COLO668 (cell line): ENCODE results near the gene CDK5RAP2.
"Not testable (repeated sequence)": the region's sequence is repeated elsewhere in the genome, so short reads cannot be mapped to it uniquely, and the experiment has no call there.

Source experiments
- DNase-seq: peaks from one replicate; lab custom pipeline; 2025; ENCODE audit not compliant: unreplicated experiment; lab: John Stamatoyannopoulos, UW

Gene CDK5RAP2

DNA sequence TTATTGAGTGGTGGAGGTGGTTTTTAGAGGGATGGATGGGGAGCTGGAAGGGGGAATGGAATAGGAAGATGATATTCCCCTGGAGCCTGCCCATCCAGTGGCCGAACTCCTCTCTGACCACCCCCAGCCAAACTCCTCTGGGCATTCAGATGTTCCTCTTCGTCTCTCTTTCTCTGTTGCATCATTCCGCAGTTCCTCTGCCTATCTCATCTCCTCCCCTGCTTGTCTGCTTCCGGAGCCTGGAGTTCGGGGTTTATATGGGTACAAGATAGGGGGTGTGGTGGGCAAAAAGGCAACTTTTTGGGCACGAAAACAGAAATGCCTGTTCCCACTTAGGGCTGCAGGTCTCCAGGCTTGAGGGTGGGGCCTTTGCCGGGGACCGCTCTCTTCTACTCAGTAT is 12.2 kb upstream of the CDK5RAP2 start:
- no peak for DNase-seq

DNA sequence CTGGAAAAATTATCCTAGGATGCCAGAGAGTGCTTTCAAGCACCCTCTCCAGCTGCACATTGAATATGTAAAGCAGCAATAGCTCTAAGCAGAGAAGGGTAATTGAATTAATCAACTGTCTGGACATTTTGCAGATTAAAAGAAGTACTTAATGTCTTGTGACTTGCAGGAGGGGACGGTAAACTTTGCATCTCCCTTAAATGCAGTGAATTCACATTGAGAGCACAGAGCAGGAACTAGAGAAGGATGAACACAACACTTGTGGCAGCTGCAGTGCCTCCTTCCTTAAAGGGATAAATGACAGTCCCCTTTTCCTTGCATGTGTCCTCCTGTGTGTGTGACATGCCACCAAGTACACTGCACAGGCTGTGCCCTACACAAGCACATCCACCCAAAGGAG is 7.4 kb upstream of the CDK5RAP2 start:
- DNase-seq, result no peak

DNA sequence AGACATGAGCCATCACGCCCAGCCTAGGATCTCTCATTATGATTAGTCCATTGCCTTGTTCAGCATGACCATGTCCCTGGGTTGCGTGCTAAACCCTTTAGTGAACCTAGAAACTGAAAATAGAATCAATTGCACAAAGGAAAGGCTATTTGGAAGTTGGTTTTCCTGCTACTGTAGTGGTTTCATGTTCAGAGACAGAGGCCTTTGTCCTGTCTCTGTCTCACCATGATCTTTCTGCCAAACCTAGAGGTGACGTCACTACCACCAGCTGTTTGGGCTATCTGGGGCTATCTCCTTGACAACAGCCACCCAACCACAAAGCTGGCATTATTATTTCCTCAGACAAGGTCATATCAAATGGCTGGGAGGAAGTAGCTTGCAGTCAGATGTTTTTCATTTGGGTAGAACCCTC is 4.0 kb upstream of the CDK5RAP2 start:
- DNase-seq, result peak; percentile 77

DNA sequence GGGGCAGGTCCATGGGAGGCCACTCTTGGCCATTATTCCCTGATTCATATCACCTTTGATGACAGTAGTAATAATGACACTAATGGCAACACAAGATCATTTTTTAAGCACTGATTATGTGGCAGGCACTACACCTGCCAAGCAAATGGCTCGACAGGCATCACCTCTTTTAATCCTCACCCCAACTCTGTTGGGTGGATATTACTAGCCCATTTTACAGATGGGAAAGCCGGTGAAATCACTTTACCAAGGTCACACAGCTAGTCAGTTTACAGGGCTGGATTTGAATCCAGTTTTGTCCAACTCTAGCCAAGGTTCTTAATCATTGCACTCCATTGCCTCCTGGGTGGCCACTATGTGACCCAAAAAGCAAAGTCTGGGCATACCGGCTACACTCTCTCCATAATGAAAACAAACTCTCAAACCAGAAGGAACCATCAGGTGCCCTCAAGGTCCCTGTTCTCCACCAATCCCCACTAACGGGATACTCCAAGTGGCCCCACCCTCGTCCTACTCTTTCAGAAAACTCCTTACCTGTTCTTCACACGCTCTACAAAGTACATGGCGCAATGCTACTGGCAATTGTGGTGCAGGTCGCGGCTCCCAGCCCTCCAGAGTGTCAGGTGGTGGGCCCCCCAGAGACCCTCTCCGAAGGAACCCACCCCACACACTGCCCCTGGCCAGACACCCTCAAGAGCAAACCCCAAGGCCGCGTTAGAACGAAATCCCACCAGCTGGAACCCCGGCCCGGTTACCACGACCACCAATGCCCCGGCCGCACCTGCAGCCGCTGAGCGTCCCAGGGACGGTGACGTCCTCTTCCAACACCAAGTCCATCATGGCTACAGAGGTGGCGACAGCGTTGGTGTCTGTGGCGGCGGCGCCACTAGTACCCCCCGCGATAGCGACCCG is 572 bp downstream of the CDK5RAP2 start:
- peak; percentile 36 for DNase-seq

DNA sequence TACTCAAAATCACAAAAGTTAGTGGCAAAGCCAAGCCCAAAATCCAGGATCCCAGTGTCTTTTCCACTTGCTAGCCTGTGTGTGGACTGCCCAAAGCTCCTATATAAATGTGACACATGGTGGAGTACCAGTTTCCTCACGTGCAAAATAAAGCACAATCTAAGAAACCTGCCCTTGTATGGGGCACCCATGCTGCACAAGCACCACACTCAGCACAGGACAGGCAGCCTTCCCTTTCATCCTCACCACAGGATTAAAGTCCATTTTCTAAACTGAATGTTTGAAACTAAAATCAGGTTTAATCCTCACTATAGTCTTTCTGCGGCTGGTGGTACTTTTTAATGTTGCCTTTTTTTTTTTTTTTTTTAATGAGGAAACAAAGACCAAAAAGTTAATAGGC is 5.5 kb downstream of the CDK5RAP2 start:
- no peak for DNase-seq

DNA sequence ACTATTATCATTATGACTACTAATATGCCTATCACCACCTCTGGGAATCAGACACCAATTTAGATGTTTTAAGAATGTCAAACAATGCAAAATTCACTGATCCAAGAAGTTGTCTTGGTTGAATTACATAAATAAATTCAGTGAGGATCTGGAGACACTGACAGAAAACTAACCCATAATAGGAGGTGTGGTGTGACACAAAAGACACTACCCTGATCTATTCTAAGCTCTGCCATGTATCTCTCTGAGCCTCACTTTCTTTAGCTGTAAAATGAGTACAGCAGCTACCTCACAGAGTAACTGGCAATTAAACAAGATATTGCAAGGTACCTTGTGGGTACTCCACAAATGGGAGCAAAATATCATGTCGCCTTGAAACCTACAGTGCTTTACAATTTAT is 7.5 kb downstream of the CDK5RAP2 start:
- DNase-seq, result no peak

DNA sequence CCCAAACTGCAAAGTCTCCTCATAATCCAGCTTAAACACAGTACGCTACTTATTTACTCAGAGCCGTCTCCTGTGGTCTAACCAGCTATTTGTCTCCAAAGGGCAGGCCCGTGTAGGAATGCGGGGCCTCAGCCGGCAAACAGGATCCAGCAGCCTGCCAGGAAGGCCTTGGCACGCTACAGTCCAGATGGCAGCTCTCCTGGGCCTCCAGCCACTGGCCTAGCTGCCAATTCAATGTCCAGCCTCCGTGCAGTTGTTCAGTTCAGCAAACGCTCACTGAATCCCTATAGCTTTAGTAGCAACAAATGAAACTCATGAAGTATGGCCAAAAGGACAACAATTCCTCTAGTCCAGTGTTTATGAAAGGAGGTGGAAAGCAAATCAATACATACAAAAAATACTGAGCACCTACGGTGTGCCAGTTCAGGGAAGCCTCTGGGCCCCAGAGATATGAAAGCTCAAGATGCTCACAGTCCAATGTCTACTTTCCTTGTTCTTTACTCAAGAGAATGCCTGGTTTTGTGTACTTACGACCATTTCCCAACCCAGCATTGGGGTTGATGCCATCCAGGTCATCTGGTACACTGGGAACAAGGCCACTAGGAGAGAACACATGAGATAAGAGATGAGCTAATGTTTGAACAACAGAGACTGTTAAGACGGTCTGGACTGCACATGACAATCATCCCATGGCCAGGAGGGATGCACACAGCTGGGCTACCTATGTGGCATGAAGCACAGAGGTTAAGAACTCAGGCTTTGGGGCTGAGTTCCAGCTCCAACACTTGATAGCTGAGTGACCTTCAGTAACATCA is 8.3 kb downstream of the CDK5RAP2 start:
- no peak for DNase-seq

DNA sequence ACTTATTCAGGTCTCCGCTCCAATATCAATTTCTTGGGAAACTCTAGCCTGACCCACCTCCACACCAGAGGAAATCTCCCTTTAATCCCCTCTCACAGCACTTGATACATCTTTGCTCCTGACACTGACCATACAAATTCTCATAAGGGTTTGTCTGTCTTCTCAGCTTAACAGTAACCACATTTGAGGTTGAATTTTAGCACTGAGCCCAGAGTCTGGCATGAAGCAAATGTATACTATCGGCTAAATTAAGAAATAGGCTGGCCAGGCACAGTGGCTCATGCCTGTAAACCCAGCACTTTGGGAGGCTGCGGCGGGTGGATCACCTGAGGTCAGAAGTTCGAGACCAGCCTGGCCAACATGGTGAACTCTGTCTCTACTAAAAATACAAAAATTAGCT is 9.7 kb downstream of the CDK5RAP2 start:
- DNase-seq, result no peak

DNA sequence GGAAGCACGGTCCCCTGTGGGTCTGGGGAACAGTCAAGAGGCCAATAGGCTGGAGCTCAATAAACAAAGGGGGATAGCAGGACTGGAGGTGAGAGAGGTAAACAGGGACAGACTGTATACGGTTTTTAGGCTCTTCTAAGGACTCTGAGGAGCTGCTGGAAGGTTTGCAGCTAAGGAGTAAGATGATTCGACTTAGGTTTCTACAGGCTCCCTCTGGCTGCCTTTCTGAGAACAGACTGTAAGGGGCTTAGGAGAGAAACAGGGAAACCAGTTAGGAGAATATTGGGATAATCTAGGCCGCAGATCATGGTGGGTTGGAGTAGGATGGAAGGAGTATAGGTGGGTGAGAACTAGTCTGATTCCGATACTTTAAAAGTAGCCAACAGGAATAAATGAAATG is 10.4 kb downstream of the CDK5RAP2 start:
- DNase-seq, result no peak

DNA sequence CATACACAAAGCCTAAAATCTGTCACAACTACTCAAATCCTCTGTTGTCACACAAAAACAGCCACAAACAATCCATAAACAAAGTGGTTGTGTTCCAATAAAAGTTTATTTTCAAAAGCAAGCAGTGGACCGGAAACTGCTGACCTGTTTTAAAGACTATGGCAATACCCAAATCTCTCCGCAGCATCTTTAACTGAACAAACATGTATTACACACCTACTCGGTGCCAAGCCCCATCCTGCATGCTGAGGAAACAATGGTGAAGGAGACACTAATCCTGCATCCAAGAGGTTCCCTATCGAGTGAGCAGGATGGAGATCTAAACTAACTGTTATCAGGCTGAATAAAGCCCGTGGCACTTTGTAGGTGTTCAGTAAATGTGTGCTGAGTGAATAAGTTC is 11.2 kb downstream of the CDK5RAP2 start:
- DNase-seq, result no peak

DNA sequence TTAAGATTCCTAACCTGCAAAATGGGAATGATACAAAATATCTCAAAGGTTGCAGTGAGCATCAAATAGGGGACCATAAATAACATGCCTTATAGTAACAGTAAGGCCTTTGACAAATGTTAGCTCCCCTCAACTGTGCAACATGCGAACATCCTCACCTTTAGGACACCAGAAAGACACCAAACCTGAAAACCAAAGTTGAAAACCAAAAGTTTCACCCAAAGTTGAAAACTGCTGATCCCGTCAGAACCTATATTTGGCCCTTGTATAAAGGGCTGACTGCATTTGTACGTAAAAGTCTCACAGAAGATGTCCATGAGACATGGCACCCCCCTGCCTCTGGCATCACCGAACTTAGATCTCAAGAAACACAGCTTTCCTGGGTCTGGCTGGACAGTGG is 12.1 kb downstream of the CDK5RAP2 start:
- DNase-seq, result no peak

DNA sequence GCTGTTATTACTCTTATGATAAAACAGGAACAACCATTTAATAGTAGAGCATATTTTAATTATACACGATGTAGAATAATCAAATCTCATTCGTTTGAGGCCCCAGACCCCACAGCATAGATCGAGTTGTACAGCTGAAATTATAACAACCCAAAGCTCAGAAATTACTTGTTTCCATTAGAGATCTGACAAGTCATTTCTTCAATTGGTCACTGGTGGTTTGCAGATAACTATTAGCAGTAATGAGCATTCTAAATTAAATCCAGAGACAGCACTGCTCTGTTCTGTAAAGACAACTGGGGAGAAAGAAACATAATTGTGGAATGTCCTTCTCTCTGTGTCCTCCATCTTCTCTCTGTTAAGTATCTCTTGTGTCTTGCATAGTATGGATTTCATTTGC is 12.9 kb downstream of the CDK5RAP2 start:
- no peak for DNase-seq

DNA sequence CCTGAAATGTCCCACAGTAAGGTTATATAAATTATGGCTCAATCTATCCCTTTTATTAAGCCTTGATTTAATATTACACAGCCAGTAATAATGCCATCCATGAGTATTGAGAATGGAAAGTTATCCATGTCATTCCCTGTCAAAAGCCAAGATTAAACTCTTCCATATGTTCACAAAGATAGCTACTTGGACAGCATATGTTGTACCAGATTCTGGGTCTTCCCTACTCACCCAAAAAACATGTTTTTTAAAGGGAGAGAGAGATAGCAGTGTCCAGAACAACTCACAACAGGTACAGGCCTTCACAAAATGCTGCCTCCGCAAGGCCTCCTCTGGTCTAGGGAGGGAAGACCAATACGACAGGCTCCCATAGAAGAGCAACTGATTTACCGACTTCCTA is 15.4 kb downstream of the CDK5RAP2 start:
- DNase-seq, result no peak

DNA sequence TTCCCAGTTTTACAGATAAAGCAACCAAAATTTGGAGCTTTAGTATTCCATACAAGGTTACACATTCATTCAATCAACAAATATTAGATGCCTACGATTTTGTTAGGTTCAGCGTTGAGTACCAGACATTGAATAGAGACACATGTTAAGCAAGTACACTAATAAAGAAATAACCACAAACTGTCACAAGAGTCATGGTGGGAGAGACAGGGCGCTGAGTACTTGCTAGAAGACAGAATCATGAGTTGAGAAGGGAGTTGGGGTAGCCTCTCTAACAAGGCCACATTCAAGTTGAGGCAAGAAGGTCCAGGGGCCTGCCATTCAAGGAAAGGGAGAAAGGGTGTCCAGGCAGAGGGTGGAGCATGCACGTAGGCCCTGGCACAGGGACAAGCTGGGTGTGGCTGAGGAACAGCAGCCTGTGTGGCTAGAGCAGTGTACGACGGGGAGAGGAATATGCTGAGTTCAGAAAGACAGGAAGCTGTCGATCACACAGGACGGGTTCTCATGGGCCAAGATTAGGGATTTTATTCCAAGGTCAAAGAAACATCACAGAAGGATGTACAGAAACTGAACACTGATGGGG is 17.0 kb downstream of the CDK5RAP2 start:
- DNase-seq, result no peak

DNA sequence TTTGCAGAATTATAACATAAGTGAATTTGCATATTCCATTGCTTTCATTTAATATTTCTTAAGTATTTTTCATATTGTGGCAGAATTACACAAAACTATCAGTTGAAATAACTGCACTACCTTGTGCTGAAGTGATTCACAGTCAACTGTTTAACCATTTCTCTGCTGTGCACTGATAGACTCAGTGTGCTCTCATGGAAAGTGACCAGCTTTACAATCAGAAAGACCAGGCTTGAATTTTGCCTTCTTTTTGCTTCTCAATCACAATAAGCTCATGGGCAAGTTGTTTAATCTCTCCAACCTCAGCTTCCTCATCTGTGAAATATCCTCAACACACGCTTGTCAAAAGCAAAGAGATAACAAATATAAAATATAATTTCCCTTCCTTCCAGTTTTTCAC is 18.3 kb downstream of the CDK5RAP2 start:
- DNase-seq, result no peak

DNA sequence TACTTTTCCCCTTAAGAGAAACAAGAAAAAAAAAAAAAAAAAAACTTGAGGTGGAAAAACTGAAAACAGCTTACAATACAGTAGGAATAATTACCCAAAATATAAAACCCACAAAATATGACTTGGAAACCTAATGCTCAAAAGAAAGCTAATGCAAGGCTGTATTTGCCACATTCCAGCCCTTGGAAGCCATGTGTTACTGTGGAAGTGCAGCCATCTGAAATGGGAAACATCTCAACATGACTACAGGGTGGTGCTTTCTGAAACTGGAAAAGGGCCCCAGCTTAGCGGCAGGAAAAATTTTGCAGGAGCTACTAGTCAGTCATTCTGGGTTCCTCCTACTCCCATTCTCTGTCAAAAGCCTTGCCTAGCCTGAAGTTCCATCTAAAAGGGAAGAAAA is 20.4 kb downstream of the CDK5RAP2 start:
- DNase-seq, result no peak

DNA sequence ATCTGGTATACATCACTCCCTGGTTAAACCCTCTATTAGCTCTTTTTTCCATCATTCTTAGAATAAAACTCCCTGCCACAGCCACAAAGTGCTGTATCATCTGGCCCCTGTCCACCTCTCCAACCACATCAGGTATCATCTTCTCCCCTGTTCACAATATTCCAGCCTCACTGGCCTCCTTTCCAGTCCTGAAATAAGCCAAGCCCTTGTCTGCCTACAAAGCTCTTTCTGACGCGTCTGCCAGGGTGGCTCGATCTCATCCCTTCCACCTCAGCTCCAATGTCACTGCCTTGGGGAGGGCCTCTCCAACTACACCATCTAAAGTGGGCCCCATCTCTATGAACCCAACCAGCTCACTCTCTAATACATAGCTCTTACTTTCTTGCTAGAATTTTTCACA is 21.5 kb downstream of the CDK5RAP2 start:
- DNase-seq, result no peak

DNA sequence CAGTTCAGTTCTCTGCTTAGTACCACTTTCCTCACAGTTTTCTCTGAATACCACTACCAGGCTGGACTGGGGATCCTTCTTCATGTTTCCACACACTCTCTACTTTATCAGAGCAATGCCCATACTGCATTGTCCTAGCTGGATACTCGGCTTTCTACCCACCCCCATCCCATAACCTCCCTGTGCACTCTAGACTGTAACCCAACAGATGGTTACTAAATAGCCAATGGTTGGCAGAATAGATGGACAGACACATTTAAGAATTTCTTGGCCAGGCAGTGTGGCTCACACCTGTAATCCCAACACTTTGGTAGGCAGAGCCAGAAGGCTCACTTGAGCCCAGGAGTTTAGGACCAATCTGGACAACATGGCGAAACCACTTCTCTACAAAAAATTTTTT is 22.8 kb downstream of the CDK5RAP2 start:
- no peak for DNase-seq

DNA sequence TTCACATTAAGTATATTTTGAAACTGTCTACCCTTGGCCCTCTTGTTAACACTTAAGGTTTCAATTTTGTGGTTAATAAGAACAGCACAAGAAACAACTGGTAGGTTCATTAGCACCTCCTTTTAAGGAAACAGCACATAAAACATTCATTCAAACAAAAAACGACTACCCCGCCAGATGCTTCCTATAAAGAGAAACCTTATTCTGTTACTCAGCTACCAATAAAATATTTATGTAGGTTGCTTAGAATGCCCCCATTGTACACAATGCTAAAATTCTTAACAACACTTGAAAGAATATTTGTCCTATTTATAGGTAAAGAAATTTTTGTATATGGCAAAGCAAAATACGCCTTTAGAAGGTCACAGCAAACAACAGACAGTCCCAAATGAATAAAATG is 23.2 kb downstream of the CDK5RAP2 start:
- DNase-seq, result no peak

DNA sequence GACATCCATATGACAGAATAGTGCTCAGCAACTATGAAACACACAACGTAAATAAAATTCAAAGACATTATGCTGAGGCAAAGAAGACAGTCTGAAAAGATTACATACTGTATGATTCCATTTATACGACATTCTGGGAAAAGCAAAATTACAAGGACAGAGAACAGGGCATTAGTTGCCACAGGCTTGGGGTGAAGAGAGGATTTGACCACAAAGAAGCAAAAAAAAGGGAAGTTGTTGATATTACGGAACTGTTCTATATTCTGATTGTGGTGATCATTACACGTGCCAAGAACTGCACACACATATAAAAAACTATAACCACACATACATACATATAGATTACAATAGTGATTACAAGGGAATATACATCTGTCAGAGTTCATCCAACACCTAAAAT is 24.1 kb downstream of the CDK5RAP2 start:
- no peak for DNase-seq

DNA sequence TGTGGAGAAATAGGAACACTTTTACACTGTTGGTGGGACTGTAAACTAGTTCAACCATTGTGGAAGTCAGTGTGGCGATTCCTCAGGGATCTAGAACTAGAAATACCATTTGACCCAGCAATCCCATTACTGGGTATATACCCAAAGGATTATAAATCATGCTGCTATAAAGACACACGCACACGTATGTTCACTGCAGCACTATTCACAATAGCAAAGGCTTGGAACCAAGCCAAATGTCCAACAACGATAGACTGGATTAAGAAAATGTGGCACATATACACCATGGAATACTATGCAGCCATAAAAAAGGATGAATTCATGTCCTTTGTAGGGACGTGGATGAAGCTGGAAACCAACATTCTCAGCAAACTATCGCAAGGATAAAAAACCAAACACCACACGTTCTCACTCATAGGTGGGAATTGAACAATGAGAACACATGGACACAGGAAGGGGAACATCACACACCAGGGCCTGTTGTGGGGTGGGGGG is 27.7 kb downstream of the CDK5RAP2 start:
- not testable (repeated sequence) for DNase-seq
